HG02623 (cell line): ENCODE data around the gene GPC6.

Experiments used
- ATAC-seq: cut with Tn5 transposase; IDR thresholded peaks from one replicate; pipeline ENCODE4 v1.9.1; 2021; ENCODE audit warnings: moderate library complexity; ENCODE audit not compliant: unreplicated experiment

Gene GPC6

GRCh38 chr13:94073007-94073744, 846.6 kb downstream of the GPC6 start:
- no peak for ATAC-seq

GRCh38 chr13:94079876-94080275, 853.3 kb downstream of the GPC6 start:
- no peak for ATAC-seq

DNA sequence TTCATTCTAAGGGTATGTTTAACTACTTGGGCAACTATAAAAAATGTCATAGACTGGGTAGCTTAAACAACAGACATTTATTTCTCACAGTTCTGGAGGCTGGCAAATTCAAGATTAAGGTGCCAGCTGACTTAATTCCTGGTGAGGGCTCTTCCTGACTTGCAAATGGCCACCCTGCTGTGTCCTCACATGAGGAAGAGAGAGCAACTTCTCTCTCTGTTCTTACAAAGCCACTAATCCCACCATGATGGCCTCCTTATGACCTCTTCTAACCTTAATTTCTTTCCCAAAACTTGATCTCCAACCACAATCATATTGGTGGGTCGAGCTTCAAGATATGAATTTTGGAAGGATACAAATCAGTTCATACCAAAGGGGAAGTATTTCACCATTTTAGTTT, 853.9 kb downstream of the GPC6 start:
- no peak for ATAC-seq

DNA sequence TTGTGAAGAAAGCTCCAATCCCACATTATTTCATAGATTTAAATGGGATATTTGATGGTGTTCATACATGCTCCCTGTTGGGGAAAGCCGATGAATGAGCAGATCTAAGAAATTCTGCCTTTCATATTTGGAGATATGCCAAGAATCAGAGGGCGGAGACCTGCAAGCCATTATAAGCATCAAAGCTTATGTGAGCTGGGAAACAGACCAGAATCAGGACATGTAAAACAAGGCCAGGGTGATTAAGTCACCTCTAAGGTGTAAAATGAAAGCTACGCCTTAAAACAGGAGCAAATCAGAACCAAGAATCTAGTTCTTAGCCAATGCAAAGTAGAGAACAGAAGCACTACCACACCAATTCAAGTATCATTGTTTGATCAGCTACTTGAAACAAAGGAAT, 860.5 kb downstream of the GPC6 start:
- ATAC-seq: no peak

DNA sequence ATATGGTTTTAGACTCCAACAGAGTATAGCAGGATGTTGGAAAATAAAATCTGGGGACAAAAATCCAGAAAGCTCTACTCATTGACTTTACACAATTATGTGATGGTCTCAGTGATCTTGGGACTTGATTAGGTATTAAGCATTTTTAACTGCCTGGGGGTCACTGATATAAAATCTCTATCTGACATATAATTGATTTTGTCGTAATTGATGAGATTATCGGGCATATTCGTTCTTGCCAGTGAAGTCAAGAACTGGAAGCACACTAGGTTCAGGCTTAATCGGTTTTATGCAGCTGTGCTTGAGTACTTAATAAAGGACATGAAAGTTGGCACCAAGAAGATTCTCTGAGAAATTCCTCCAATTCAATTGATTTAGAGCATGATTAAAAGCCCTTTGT, 862.1 kb downstream of the GPC6 start:
- ATAC-seq: no peak

- ATAC-seq: no peak
Measured at GRCh38 chr13:94090773-94091480, 864.3 kb downstream of the GPC6 start.

- ATAC-seq: no peak
Measured at GRCh38 chr13:94093652-94094315, 867.2 kb downstream of the GPC6 start.

DNA sequence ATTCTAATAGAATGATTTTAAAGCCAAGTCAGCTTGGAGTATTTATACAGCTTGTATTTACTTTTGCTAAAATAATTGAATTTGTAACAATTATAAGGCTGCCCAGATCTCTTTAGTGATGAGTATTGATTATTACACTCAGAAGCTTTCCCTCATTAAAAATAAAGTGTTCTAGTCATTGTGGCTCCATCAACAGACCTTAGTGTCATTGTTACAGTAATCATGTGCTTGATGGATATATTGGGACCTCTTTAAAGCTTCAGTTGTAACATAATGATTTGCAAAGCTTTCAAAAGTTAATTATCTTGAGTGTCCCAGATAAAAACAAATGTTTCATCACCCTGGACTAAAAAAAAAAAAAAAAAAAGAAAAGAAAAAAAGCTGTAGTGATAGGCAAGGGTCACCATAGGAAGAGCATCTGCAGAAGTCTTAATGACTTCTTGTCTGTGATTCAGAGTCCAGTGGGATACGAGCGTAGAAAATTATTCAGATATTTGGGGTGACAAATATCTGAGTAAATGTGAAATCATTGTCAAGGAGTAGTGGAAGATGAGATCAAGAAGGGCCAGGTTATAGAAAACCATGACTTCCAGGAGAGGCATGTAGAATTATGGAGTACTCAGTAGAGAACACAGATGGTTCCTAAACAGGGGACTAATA, 883.2 kb downstream of the GPC6 start:
- ATAC-seq: no peak

GRCh38 chr13:94112227-94112626, 885.6 kb downstream of the GPC6 start:
- no peak for ATAC-seq

GRCh38 chr13:94112731-94113130, 886.1 kb downstream of the GPC6 start:
- ATAC-seq: no peak

DNA sequence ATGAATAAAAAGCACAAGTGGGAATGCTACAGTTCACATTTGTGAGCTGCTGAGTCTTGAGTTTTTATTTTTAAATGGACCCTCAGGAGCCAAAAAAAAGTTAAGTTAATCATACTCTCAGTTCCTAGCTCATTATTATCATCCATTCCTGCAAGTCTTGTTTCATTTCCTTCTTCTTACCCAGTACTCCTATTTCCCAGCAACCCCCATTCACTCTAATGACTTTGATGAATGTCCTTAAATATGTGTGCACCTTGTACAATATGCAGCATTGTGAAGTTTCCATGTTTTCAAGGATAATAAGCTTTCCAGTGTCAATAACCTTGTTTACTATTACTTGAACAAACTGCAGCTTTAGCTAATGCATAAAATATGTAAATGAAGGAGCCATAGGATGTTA, 886.6 kb downstream of the GPC6 start:
- no peak for ATAC-seq

GRCh38 chr13:94114166-94114565, 887.6 kb downstream of the GPC6 start:
- no peak for ATAC-seq

- no peak for ATAC-seq
Measured at GRCh38 chr13:94115054-94115453, 888.4 kb downstream of the GPC6 start.

DNA sequence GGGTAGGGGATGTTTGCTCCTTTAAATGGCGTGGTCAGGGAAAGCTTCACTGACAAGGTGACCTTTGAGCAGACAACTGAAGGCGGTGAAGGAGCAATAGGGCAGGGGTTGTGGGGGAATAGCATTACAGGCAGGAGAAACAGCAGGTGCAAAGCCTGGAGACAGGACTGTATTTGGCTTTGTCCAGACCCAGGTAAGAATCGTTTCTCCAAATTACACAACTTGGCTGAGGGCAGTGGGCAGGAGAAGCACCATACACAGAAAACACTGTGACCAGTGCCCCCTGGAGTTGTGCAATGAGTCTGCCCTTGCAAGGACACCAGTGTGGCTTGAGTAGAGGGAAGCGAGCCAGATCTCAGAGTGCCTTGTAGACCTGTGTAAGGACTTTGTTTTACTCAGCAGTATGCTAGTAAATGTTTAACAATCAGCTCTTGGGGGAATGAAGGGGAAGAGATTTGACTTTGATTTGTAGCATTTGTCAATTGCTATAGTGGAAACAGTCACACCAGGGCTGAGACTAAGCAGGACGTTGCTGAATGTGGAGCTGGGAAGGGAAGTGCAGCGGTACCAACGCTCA, 892.8 kb downstream of the GPC6 start:
- ATAC-seq: no peak

DNA sequence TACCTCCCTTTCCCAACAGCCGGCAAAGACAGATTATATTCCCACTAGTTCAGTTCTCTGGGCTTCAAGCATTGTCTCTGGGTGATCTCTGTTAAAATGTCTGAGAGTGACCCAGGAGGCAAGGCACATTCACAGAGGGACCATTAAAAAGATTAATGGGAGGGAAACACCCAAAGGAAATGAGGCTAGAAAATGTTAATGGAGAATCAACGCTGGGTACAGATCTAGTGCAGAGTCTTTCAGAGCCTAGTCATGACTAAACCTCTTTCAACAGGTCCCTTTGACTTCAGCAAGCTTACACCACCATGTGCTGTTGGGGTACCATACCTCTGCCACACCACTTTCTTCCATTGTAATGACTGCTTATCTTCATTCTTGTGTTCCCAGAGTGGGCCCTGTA, 894.3 kb downstream of the GPC6 start:
- ATAC-seq: no peak

- no peak for ATAC-seq
Measured at GRCh38 chr13:94121686-94122085, 895.1 kb downstream of the GPC6 start.

DNA sequence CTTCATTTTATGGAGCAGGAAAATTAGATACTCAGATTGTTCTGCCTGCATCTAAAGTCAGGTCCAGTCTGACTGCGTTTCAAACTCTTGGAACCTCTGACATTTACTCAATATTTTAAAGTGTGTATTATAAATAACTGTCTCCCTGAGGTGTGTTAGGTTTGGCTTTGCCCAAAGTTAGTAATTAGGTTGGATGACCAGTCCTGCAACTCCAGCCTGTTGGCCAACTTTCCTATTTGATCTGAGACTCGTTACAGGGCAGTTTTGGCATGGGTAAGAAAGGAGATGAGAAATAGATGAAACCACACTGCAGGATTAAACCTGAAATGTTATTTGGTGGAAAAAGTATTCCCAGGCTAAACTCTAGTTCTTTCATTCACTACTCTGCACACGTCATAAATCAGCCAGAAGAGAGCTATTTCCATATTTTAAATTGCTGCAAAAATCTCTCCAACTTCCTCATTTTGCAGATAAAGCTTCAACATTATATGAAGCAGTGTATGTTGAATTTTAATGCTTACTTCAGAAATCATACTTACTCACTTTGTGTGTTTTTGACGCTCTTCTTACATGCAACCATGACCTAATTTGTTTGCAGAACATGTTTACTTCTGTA, 895.8 kb downstream of the GPC6 start:
- ATAC-seq: no peak

- no peak for ATAC-seq
Measured at GRCh38 chr13:94123557-94123956, 897.0 kb downstream of the GPC6 start.

- ATAC-seq: no peak
Measured at GRCh38 chr13:94128430-94128829, 901.8 kb downstream of the GPC6 start.

GRCh38 chr13:94129490-94129894, 902.9 kb downstream of the GPC6 start:
- ATAC-seq: no peak

GRCh38 chr13:94138831-94139230, 912.2 kb downstream of the GPC6 start:
- ATAC-seq: no peak
